ENCODE results near the gene PCNX2. TPM values are rescaled to one million over a fixed set of nuclear protein-coding genes. Genes with fewer than 3 reads are reported as not detected.

PCNX2 gene
- total and polyA plus RNA-seq, 2 donors (not counting 3 experiments of a cell fraction or from before 2014, with no cell fraction given) = 6.6 to 11.0 TPM

- TF ChIP-seq MAX (IDR thresholded peaks at IDR 0.05; ENCODE audit: insufficient read depth, insufficient read length) (no peak), CTCF (IDR thresholded peaks at IDR 0.05; ENCODE audit: extremely low read depth in 1 of 2, insufficient read depth in 1 of 2, low read depth in 1 of 2, low read length in 2 of 2) (no peak), MYC (IDR thresholded peaks at IDR 0.05; ENCODE audit: low read depth, low read length) (no peak), GATA2 (IDR thresholded peaks at IDR 0.05; ENCODE audit: insufficient read depth, insufficient read length, low read depth, low read length) (no peak), POLR2A (IDR thresholded peaks at IDR 0.05; ENCODE audit: low read depth, low read length) (no peak), POLR2AphosphoS5 (IDR thresholded peaks at IDR 0.05; ENCODE audit: insufficient read depth, low read depth, low read length) (no peak), EZH2 (IDR thresholded peaks at IDR 0.05; ENCODE audit: borderline replicate concordance, low read depth, low read length, severe bottlenecking) (no peak), FOS (IDR thresholded peaks at IDR 0.05; ENCODE audit: borderline replicate concordance, insufficient read depth, low read length) (no peak), JUN (IDR thresholded peaks at IDR 0.05; ENCODE audit: borderline replicate concordance, insufficient read depth, insufficient read length, low read depth) (no peak)
- POLR2A ChIA-PET = no interaction called here
- no peak for DNase-seq (ENCODE audit: low read depth, low spot score)
- no peaks in the 10 kb centered on the region for H3K79me2 ChIP-seq (ENCODE audit: control insufficient read depth, insufficient read depth, low read length)
- H3K9me3 ChIP-seq (replicated peaks; ENCODE audit: control insufficient read depth, insufficient read depth, low read length) = no peaks in the 10 kb centered on the region
- H3K36me3 ChIP-seq (ENCODE audit: control insufficient read depth in 2 of 2, extremely low read depth in 1 of 2, insufficient read depth in 2 of 2, low read length in 2 of 2) = no peaks in the 10 kb centered on the region
- FAIRE-seq = no peak
- no peak overlapping the region for H3K4me2 ChIP-seq (ENCODE audit: insufficient read depth, low read length)
- no peaks in the 10 kb centered on the region for H3K9me1 ChIP-seq (replicated peaks; ENCODE audit: control insufficient read depth, extremely low read depth, insufficient read depth, low read length)
- CTCF ChIA-PET = no interaction called here
- no peak overlapping the region for H3K4me3 ChIP-seq (replicated peaks in 1 of 3; ENCODE audit: insufficient read depth in 1 of 3, low read depth in 1 of 3, low read length in 3 of 3)
- H3K9ac ChIP-seq (replicated peaks; ENCODE audit: extremely low read depth, insufficient read depth, low read length) = no peak overlapping the region
- no peak overlapping the region for H3K27ac ChIP-seq (ENCODE audit: insufficient read depth, low read depth, low read length)
- H3K27me3 ChIP-seq (ENCODE audit: control insufficient read depth in 2 of 2, insufficient read depth in 2 of 2, low read length in 2 of 2) = no peaks in the 10 kb centered on the region
- intact Hi-C loops (cut with micrococcal nuclease) (no loop called here), dilution Hi-C loops (cut with MboI; ENCODE audit: extremely low pct_ligation_motif_present, low sequenced_read_pairs) (no loop called here)
- H4K20me1 ChIP-seq (replicated peaks; ENCODE audit: control insufficient read depth, extremely low read depth, insufficient read depth, low read length) = no peaks in the 10 kb centered on the region
- no peak overlapping the region for H2AFZ ChIP-seq (ENCODE audit: low read depth, low read length)
- H3K4me1 ChIP-seq (ENCODE audit: control insufficient read depth, extremely low read depth, insufficient read depth, low read length) = no peaks in the 10 kb centered on the region
- no TSS peak for BruUV-seq (replicated peaks)
Observed at GRCh38 chr1:233135833-233136232, 159.7 kb downstream of the PCNX2 start.
